Sigmoid colon (tissue), 4 donors: Measurements from ENCODE around the gene CARD18.
"Not testable (repeated sequence)": the region's sequence is repeated elsewhere in the genome, so short reads cannot be mapped to it uniquely, and the experiment has no call there.

Source experiments
- EP300 ChIP-seq, 4 donors: sonication (generic); formaldehyde crosslinking; IDR thresholded peaks; one replicate each; pipeline ENCODE4 v1.6.1; 2017; ENCODE audit warnings: antibody characterized with exemption in 4 of 4
- POLR2A ChIP-seq, 2 donors: fragments of 450-650 bp; IDR thresholded peaks; one replicate each; pipeline ENCODE4 v1.6.1; 2016; ENCODE audit warnings: antibody characterized with exemption in 2 of 2, mild to moderate bottlenecking in 2 of 2, moderate library complexity in 2 of 2
- POLR2AphosphoS5 ChIP-seq, 4 donors: sonication (generic); formaldehyde crosslinking; IDR thresholded peaks; one replicate each; pipeline ENCODE4 v1.6.1; 2017; ENCODE audit warnings: antibody characterized with exemption in 4 of 4
- TF ChIP-seq, protein P1 (sequence below), 4 experiments: fragments of 450-650 bp in 3 of 4; fragments of 200-600 bp in 1 of 4; IDR thresholded peaks; one replicate each; pipeline ENCODE4 v1.5.1; 2016 to 2019; ENCODE audit warnings: antibody characterized with exemption in 4 of 4, mild to moderate bottlenecking in 3 of 4, moderate library complexity in 2 of 4

DNA sequence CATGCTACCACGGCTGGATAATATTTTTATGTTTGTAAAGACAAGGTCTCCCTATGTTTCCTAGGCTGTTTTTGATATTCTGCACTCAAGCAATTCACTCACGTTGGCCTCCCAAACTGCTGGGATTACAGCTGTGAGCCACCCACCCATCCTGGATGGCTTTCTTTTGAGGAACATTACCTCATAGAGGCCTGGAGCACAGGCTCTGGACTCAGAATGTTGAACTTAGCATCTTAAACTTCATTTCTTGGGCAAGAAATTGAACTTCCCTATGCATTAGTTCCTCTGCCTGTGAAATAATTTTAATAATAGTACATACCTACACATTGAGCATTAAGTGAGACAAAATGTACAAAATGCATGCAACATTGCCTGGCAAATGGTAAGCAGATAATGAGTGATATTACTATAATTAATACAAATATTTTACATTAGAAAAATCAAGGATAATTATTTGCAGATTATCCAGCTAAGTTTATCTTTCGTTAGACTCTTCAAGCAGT is 37.4 kb downstream of the CARD18 start:
- TF ChIP-seq POLR2AphosphoS5, EP300, POLR2A (IDR thresholded peaks at IDR 0.05): not testable (repeated sequence)
- TF ChIP-seq, protein P1, sequence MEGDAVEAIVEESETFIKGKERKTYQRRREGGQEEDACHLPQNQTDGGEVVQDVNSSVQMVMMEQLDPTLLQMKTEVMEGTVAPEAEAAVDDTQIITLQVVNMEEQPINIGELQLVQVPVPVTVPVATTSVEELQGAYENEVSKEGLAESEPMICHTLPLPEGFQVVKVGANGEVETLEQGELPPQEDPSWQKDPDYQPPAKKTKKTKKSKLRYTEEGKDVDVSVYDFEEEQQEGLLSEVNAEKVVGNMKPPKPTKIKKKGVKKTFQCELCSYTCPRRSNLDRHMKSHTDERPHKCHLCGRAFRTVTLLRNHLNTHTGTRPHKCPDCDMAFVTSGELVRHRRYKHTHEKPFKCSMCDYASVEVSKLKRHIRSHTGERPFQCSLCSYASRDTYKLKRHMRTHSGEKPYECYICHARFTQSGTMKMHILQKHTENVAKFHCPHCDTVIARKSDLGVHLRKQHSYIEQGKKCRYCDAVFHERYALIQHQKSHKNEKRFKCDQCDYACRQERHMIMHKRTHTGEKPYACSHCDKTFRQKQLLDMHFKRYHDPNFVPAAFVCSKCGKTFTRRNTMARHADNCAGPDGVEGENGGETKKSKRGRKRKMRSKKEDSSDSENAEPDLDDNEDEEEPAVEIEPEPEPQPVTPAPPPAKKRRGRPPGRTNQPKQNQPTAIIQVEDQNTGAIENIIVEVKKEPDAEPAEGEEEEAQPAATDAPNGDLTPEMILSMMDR (IDR thresholded peaks at IDR 0.05) = not testable (repeated sequence)
